ENCODE measurements around the gene CBLC. TPM values are rescaled to one million over a fixed set of nuclear protein-coding genes. Genes with fewer than 3 reads are reported as not detected.
A peak's percentile ranks its signal among the peaks of the same experiment; 100 is the strongest.
"Not testable (repeated sequence)": the region's sequence is repeated elsewhere in the genome, so short reads cannot be mapped to it uniquely, and the experiment has no call there.

Gene CBLC
- total and polyA plus RNA-seq, 5 experiments from 2014 or later = 0.14 TPM; not detected in 4

GRCh38 chr19:44822177-44822576 is 44.5 kb downstream of the CBLC start:
- Mint-ChIP-seq H3K27me3 (peaks cover 0 to 9% (median 2%) of the 10 kb centered on the region in 5 donors), H3K4me3 (no peak overlapping the region), H3K27ac (no peak overlapping the region), H3K4me1 (peaks cover 0 to 2% (median 0%) of the 10 kb centered on the region in 4 donors), H3K36me3 (no peaks in the 10 kb centered on the region), H3K9me3 (no peaks in the 10 kb centered on the region)
- POLR2A ChIA-PET = no interaction called here
- ATAC-seq (no peak), DNase-seq (no peak)

- no peaks in the 10 kb centered on the region for H3K36me3 Mint-ChIP-seq
- peaks cover 0 to 2% (median 0%) of the 10 kb centered on the region in 4 donors for H3K4me1 Mint-ChIP-seq
- POLR2A ChIA-PET = interaction anchor here (0.6 kb wide), 1 partner anchor 19 kb away, joined by 4 read pairs; no protein-coding TSS in a partner anchor
- no peaks in the 10 kb centered on the region for H3K9me3 Mint-ChIP-seq
- ATAC-seq (no peak), DNase-seq (no peak)
- peak overlapping the region in 1 of 10 donors; percentile 40 for H3K27ac Mint-ChIP-seq
- peaks cover 0 to 11% (median 2%) of the 10 kb centered on the region in 5 donors for H3K27me3 Mint-ChIP-seq
- H3K4me3 Mint-ChIP-seq = no peak overlapping the region
Observed at GRCh38 chr19:44822670-44823372, 45.1 kb downstream of the CBLC start.

- Mint-ChIP-seq H3K27me3 (peaks cover 0 to 11% (median 2%) of the 10 kb centered on the region in 5 donors), H3K36me3 (no peaks in the 10 kb centered on the region), H3K9me3 (no peaks in the 10 kb centered on the region), H3K27ac (no peak overlapping the region), H3K4me3 (no peak overlapping the region), H3K4me1 (peaks cover 0 to 2% (median 0%) of the 10 kb centered on the region in 4 donors)
- ATAC-seq (no peak), DNase-seq (no peak)
- POLR2A ChIA-PET = interaction anchor here (0.6 kb wide), 1 partner anchor 18 kb away, joined by 4 read pairs; no protein-coding TSS in a partner anchor
Observed at GRCh38 chr19:44823373-44823698, 45.6 kb downstream of the CBLC start.

GRCh38 chr19:44824761-44825160 is 47.1 kb downstream of the CBLC start:
- Mint-ChIP-seq H3K4me3 (no peak overlapping the region), H3K27ac (no peak overlapping the region), H3K9me3 (no peaks in the 10 kb centered on the region), H3K36me3 (no peaks in the 10 kb centered on the region), H3K4me1 (peaks cover 0 to 2% (median 0%) of the 10 kb centered on the region in 4 donors), H3K27me3 (peaks cover 0 to 11% (median 2%) of the 10 kb centered on the region in 5 donors)
- ATAC-seq (no peak), DNase-seq (no peak)
- POLR2A ChIA-PET = no interaction called here

- H3K4me3 Mint-ChIP-seq, POLR2A ChIA-PET: not testable (repeated sequence)
Observed at GRCh38 chr19:44832875-44833274, 55.2 kb downstream of the CBLC start.

GRCh38 chr19:44834399-44834798 is 56.7 kb downstream of the CBLC start:
- H3K9me3 Mint-ChIP-seq, H3K36me3 Mint-ChIP-seq, DNase-seq, ATAC-seq, H3K4me3 Mint-ChIP-seq, H3K4me1 Mint-ChIP-seq: not testable (repeated sequence)
- peak overlapping the region in 1 of 10 donors; percentile 22 for H3K27ac Mint-ChIP-seq
- POLR2A ChIA-PET = interaction anchor here (0.6 kb wide), 1 partner anchor 259 kb away, joined by 6 read pairs; no protein-coding TSS in a partner anchor
- H3K27me3 Mint-ChIP-seq = peaks cover 0 to 13% (median 7%) of the 10 kb centered on the region in 5 donors

More at GRCh38 chr19:44832875-44833274, 55.2 kb downstream of the CBLC start:
- H3K27ac Mint-ChIP-seq, H3K9me3 Mint-ChIP-seq, ATAC-seq, H3K4me1 Mint-ChIP-seq, DNase-seq, H3K36me3 Mint-ChIP-seq: not testable (repeated sequence)
- peaks cover 0 to 13% (median 7%) of the 10 kb centered on the region in 5 donors for H3K27me3 Mint-ChIP-seq

GRCh38 chr19:44839276-44839675 is 61.6 kb downstream of the CBLC start:
- POLR2A ChIA-PET = no interaction called here
- no peaks in the 10 kb centered on the region for H3K9me3 Mint-ChIP-seq
- ATAC-seq = no peak
- H3K36me3 Mint-ChIP-seq = no peaks in the 10 kb centered on the region
- peaks cover 0 to 9% (median 9%) of the 10 kb centered on the region in 4 donors for H3K4me1 Mint-ChIP-seq
- H3K27me3 Mint-ChIP-seq = peaks cover 0 to 7% (median 4%) of the 10 kb centered on the region in 5 donors
- DNase-seq = no peak
- H3K4me3 Mint-ChIP-seq = no peak overlapping the region
- H3K27ac Mint-ChIP-seq = no peak overlapping the region

GRCh38 chr19:44840811-44841210 is 63.1 kb downstream of the CBLC start:
- peaks cover 0 to 2% (median 0%) of the 10 kb centered on the region in 9 donors for H3K9me3 Mint-ChIP-seq
- ATAC-seq (no peak), DNase-seq (no peak)
- H3K4me1 Mint-ChIP-seq = peaks cover 7 to 23% (median 20%) of the 10 kb centered on the region in 4 donors
- no peak overlapping the region for H3K4me3 Mint-ChIP-seq
- H3K36me3 Mint-ChIP-seq = no peaks in the 10 kb centered on the region
- H3K27ac Mint-ChIP-seq = no peak overlapping the region
- POLR2A ChIA-PET = interaction anchor here (0.6 kb wide), 2 partner anchors 18 to 857 kb away, joined by 4 to 6 read pairs; no protein-coding TSS in a partner anchor
- H3K27me3 Mint-ChIP-seq = peaks cover 5 to 13% (median 9%) of the 10 kb centered on the region in 5 donors

- POLR2A ChIA-PET = interaction anchor here (0.6 kb wide), 2 partner anchors 18 to 856 kb away, joined by 4 to 6 read pairs; no protein-coding TSS in a partner anchor
- H3K4me3 Mint-ChIP-seq = no peak overlapping the region
- peak overlapping the region in 1 of 10 donors; percentile 38 for H3K27ac Mint-ChIP-seq
- peaks cover 0 to 2% (median 0%) of the 10 kb centered on the region in 9 donors for H3K9me3 Mint-ChIP-seq
- H3K4me1 Mint-ChIP-seq = peaks cover 7 to 24% (median 21%) of the 10 kb centered on the region in 4 donors
- H3K27me3 Mint-ChIP-seq = peaks cover 5 to 15% (median 9%) of the 10 kb centered on the region in 5 donors
- ATAC-seq (no peak), DNase-seq (peak in 2 of 10 donors; percentile 11 to 18)
- H3K36me3 Mint-ChIP-seq = no peaks in the 10 kb centered on the region
Observed at GRCh38 chr19:44841231-44841630, 63.5 kb downstream of the CBLC start.

GRCh38 chr19:44845286-44845611 is 67.6 kb downstream of the CBLC start:
- H3K36me3 Mint-ChIP-seq = no peaks in the 10 kb centered on the region
- peaks cover 0 to 2% (median 0%) of the 10 kb centered on the region in 9 donors for H3K9me3 Mint-ChIP-seq
- peaks cover 20 to 45% (median 36%) of the 10 kb centered on the region in 4 donors for H3K4me1 Mint-ChIP-seq
- H3K4me3 Mint-ChIP-seq = peak overlapping the region; percentile 84 to 96 (median 90)
- POLR2A ChIA-PET = no interaction called here
- peak overlapping the region in 9 of 10 donors; percentile 66 to 95 (median 89) for H3K27ac Mint-ChIP-seq
- H3K27me3 Mint-ChIP-seq = peaks cover 8 to 15% (median 12%) of the 10 kb centered on the region in 5 donors
- DNase-seq = no peak
- ATAC-seq = no peak

GRCh38 chr19:44845612-44846454 is 68.1 kb downstream of the CBLC start, which contains the start of gene NECTIN2:
TSS of gene NECTIN2 (plus strand) at chr19:44846297. CDS start at chr19:44846526, 229 bp downstream.
- ATAC-seq = peak; percentile 72 to 74
- POLR2A ChIA-PET = no interaction called here
- Mint-ChIP-seq H3K27ac (peak within 1 kb of the TSS in 9 of 10 donors; percentile 71 to 95 (median 89)), H3K4me1 (peaks cover 20 to 45% (median 35%) of the 10 kb centered on the region in 4 donors), H3K9me3 (peaks cover 0 to 2% (median 0%) of the 10 kb centered on the region in 9 donors), H3K27me3 (peaks cover 8 to 15% (median 12%) of the 10 kb centered on the region in 5 donors), H3K36me3 (no peaks in the 10 kb centered on the region), H3K4me3 (peak within 1 kb of the TSS; percentile 84 to 96 (median 90))
- peak; percentile 50 to 81 (median 71) for DNase-seq

- POLR2A ChIA-PET = no interaction called here
- ATAC-seq = no peak
- H3K36me3 Mint-ChIP-seq = no peaks in the 10 kb centered on the region
- H3K27ac Mint-ChIP-seq = peak overlapping the region in 4 of 10 donors; percentile 63 to 83 (median 78)
- H3K4me3 Mint-ChIP-seq = peak overlapping the region; percentile 82 to 91 (median 86)
- DNase-seq = peak in 1 of 10 donors; percentile 9
- H3K27me3 Mint-ChIP-seq = peaks cover 8 to 15% (median 12%) of the 10 kb centered on the region in 5 donors
- peaks cover 20 to 42% (median 28%) of the 10 kb centered on the region in 4 donors for H3K4me1 Mint-ChIP-seq
- peaks cover 0 to 2% (median 0%) of the 10 kb centered on the region in 9 donors for H3K9me3 Mint-ChIP-seq
Observed at GRCh38 chr19:44846455-44847143, 68.9 kb downstream of the CBLC start.

All from naive thymus-derived CD8-positive, alpha-beta T cell (primary cell).